ENCODE results near the gene PDIA4.
"Not testable (repeated sequence)": the region's sequence is repeated elsewhere in the genome, so short reads cannot be mapped to it uniquely, and the experiment has no call there.

Gene PDIA4

DNA sequence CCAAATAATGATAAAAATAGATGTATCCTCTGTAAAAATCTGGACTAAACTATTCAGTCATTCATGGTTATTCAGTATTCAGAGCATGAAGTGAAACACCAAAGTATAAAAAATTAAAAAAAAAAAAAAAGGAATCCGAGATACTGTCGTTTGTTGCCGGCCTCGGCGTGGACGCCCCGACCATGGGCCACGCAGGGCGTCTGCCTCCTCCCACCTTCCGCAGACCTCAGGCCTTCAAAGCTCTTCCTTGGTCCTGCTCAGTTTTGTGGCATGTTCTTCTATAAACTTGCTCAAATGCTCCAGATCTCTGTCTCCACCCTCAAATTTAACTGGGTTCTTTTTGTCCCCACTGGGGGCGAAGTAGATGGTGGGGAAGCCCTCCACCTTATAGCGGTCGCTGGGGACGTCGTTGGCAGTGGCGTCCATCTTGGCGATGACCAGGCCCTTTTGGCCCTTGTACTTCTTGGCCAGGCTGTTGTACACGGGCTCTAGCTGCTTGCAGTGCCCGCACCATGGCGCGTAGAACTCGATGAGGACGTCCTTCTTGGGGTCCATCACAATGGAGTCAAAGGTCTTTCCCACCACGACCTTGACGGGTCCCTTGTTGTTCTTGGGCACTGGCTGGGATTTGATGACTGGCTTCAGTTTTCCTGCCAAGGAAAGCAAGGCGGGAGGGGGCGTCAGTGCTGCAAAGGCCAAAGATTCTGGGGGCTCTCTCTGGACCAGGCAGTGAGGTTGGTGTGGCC is 24.6 kb downstream of the PDIA4 start:
- no peak for DNase-seq (ENCODE audit: low read depth)

DNA sequence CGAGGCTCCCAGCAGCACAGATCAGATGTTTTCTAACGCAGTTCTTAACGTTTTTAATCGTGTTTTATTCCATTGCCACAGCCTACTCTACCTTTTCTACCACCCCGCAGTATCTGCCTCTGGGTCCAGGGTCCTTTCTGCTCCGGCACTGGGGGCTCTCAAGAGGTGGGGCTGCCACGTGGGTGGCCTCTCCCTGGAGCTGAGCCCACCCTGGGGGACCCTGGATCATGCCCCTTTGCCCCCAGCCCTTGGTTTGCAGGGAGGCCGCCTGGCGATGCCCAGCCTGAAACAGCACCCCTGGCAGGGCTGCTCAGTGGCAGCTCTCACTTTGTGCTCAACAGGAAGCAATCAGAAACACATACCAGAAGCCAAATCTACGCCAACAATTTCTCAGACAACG is 25.3 kb downstream of the PDIA4 start:
- no peak for DNase-seq (ENCODE audit: low read depth)

DNA sequence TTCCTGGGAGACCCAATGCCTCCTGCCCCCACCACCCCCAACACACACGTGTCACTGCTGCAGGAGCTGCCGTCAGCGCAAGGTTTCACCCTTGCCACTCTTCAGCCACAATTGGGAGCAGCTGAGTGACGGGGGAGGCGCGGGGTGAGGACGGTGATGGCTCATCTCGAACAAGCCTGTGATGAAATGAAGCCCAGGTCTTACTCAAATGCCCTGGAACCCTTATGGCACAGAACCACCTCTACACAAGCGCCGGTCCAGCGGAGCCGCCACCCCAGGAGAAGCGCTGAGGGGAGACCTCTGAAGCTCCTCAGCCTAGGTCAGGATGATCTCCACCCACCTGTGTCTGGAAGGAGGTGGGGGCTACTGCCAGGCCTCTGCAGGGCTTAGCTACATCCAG is 25.7 kb downstream of the PDIA4 start:
- DNase-seq (ENCODE audit: low read depth) = no peak

- DNase-seq (ENCODE audit: low read depth) = no peak
Observed at GRCh38 chr7:149001427-149002068, 26.8 kb downstream of the PDIA4 start.

DNA sequence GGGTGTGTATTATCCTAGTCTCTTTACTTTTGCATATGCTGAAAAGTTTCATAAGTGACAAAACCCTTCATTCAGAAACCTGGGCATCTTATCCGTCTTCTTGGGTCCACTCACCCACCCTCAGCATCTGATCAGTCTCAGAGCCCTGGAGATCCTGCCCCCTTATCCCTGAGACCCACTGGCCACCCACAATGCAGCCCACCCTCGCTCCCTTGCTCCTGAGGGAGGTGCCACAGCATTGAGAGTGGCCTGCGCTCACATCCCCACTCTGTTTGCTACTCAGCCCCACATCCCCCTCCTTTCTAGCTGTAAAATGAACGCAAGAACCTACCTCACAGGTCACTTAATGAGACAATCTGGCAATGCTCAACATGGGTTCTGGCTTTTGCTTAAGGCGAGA is 27.3 kb downstream of the PDIA4 start:
- DNase-seq (ENCODE audit: low read depth) = no peak

GRCh38 chr7:148999192-148999591 is 29.1 kb downstream of the PDIA4 start:
- no peak for DNase-seq (ENCODE audit: low read depth)

- no peak for DNase-seq (ENCODE audit: low read depth)
Observed at GRCh38 chr7:148997497-148997896, 30.8 kb downstream of the PDIA4 start.

DNA sequence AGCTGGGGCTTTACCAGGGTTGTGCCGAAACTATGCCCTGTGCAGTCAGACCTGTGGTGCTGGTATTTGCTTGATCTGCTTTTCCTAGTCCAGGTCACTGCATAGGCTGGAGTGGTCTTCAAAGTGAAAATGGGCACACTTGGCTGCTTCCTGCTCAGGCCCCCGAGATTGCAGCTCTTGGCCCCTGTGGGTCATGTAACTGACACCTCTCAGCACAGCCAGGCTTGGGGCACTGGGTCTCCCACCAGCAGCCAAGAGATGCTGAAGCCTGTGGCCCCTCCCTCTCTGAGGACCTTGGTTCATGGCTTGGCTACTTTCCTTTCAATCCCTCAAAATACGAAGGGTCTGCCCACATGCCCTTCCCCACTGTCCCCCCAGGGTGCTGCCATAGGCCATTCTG is 33.7 kb downstream of the PDIA4 start:
- no peak for DNase-seq (ENCODE audit: low read depth)

DNA sequence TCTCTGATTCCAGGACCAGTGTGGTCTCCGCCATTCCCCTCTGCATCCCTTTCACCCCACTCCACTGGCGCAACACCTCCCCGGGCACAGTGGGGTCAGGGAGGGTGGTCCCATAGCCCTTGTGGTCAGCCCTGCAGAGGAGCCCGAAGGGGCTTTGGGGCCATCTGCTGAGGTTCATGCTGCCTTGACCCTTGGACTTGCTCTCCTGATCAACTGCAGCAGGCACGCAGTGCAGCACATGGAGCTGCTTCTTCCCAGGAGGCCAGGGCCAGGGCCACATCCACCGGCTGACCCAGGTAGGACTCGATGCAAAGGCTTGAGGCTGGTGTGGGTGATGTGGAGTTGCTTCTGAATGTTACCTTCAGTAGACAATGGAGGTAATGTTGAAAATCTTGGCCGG is 35.1 kb downstream of the PDIA4 start:
- no peak for DNase-seq (ENCODE audit: low read depth)

GRCh38 chr7:148991536-148991935 is 36.8 kb downstream of the PDIA4 start:
- no peak for DNase-seq (ENCODE audit: low read depth)

DNA sequence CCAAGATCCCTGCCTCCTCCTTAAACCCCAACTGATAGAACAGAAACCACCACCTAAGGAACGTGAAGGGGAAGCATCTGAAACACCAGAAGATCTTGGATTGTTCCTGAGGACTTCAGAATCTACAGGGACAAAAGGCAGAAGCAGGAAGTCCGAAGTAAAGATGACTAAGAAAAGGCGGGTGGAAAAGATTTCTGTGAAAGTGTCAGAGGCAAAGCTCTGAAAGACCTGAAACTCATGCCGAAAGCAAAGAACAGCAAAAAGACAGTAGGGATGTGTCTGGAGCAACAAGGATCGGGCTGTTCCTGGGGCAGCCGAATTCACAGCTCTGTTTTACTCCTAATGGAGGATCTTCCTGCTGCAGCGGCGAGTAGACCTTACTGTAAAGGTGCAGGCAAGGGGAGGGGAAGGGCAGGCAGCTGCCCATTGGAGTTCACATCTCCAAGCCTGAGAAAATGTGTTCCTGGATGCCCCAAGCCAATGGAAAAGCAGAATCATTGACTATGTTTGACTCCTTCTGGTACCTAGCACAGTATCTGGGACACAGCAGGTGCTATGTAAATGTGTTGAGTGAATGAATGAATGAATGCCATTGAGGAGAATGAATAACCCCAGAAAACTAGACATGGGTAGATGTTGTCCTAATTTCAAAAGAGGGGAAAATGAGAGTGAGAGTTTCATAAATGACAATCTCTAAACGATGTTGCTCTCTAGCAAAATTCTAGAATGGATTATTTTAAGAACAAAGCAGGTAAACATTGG is 40.4 kb downstream of the PDIA4 start:
- DNase-seq (ENCODE audit: low read depth) = no peak

- peak; percentile 49 for DNase-seq (ENCODE audit: low read depth)
Observed at GRCh38 chr7:148987010-148987750, 41.1 kb downstream of the PDIA4 start.

GRCh38 chr7:148986742-148987009 is 41.6 kb downstream of the PDIA4 start:
- DNase-seq (ENCODE audit: low read depth) = no peak

GRCh38 chr7:148983200-148984146 is 44.8 kb downstream of the PDIA4 start:
- peak; percentile 53 for DNase-seq (ENCODE audit: low read depth)

DNA sequence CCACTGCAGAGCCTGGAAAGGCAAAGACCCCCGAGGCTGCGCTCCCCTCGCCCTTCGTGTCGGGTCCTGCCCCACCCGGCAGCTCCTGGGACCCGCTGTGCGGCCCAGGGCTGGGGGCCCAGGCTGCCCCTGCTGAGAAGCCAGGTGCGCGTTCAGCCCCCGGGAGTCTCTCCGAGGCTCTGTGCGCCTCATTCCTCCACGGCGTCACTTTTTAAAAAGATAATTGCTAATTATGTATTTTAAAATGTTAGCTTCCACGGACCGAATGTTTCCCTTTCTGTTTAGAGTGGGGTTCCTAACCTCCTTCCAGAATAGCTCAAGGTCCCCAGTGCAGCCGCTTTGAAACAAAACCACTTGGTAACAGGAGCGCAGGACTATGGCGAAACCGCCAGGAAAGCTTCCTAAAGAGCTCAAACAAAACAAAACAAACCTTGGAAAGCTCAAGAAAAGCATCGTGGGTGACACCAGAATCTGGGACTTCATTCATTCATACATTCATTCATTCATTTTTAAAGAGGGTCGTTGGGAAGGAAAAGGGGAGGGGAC is 45.6 kb downstream of the PDIA4 start:
- no peak for DNase-seq (ENCODE audit: low read depth)

GRCh38 chr7:148979827-148980226 is 48.5 kb downstream of the PDIA4 start:
- DNase-seq (ENCODE audit: low read depth) = no peak

GRCh38 chr7:148979072-148979471 is 49.2 kb downstream of the PDIA4 start:
- not testable (repeated sequence) for DNase-seq (ENCODE audit: low read depth)

DNA sequence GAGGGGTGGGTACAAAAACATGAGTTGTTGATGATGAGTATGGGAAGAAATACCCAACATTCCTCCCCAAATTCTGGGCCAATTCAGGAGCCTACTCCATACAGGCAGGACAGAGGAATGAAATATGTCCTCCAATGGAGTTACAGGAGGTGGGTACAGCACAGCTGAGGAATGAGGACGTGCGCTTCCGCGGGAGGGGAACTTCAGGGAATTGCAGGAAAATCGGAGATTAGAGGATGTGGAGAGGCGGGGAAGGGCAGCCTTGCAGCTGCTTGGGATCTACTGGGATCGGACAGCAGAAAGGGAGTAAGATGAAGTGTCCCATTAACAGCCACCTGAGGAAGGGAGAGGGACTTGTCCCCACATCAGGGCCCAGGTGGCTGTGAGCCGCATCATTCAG is 50.2 kb downstream of the PDIA4 start:
- DNase-seq (ENCODE audit: low read depth) = no peak

DNA sequence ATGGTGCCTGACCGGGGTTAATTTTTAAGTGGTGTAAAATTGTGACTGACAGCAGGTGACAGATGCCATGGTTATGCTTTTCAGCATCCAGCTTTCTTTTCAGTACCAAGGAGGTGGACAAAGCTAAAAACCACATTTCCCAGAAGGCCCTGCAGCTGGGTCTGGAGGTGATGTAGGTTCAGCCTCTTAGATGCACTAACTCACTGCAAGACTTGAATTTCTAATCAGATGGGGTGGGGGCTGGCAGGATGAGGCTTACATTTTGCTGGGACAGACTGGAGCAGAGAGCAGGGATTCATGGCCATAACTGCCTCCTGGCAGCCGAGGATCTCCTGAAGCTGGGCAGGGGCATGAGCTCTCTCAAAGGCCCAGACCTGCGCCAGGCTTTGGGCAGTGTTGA is 52.4 kb downstream of the PDIA4 start:
- no peak for DNase-seq (ENCODE audit: low read depth)

DNA sequence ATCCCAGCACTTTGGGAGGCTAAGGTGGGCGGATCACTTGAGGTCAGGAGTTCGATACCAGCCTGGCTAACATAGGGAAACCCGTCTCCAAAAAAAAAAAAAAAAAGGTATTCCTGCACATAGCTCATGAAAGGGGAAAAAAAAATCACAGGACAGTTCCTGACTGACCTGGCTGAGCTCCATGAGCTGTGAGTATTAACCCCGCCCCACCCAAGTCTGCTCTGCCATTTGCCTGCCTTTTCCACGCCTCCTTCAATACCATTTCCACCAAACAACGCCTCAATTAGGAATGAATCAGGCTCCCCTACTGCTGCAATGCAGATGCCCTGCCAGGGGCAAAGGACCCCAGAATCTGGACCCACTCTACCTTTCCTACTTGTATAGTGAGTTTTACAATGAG is 55.0 kb downstream of the PDIA4 start:
- no peak for DNase-seq (ENCODE audit: low read depth)

GRCh38 chr7:148972375-148972774 is 55.9 kb downstream of the PDIA4 start:
- DNase-seq (ENCODE audit: low read depth) = no peak
